Panc1 (cell line): ENCODE data around the gene NQO1. TPM values are rescaled to one million over a fixed set of nuclear protein-coding genes. Genes with fewer than 3 reads are reported as not detected.
"Not testable (repeated sequence)": the region's sequence is repeated elsewhere in the genome, so short reads cannot be mapped to it uniquely, and the experiment has no call there.

ENCODE experiments used
- ATAC-seq: fragments of 200-7000 bp; cut with Tn5 transposase; 2 replicates; pipeline ENCODE4 v1.9.1; 2020; ENCODE audit warnings: mild to moderate bottlenecking, moderate library complexity
- BruUV-seq: library from RNA; stranded (reverse); fragments of 400-500 nt; replicated peaks from 2 replicates; lab custom pipeline; 2021; lab: Mats Ljungman, UMichigan
- CTCF ChIA-PET: fragments of 300-600 bp; sonication (Branson Sonifier 250); formaldehyde crosslinking; loops from one replicate; lab custom pipeline; 2022; ENCODE audit warnings: antibody characterized with exemption; lab: Charles Lee
- POLR2A ChIA-PET: fragments of 300-600 bp; sonication (Branson Sonifier 250); formaldehyde crosslinking; loops from one replicate; lab custom pipeline; 2022; ENCODE audit warnings: antibody characterized with exemption; lab: Charles Lee
- DNase-seq: peaks from one replicate; pipeline ENCODE4 v3.0.0-alpha.2; 2010; ENCODE audit warnings: low read depth, low spot score
- H3K27ac ChIP-seq: 2 replicates; pipeline ENCODE4 v1.5.1; 2011; ENCODE audit warnings: mild to moderate bottlenecking, low read length, inconsistent platforms
- H3K27me3 ChIP-seq: fragments of 200-500 bp; sonication (Bioruptor generic); 2 replicates; pipeline ENCODE4 v1.6.0; 2014; ENCODE audit warnings: low read length, inconsistent platforms; ENCODE audit not compliant: control insufficient read depth, insufficient read depth
- H3K36me3 ChIP-seq: fragments of 200-500 bp; sonication (Bioruptor generic); 2 replicates; pipeline ENCODE4 v1.5.1; 2014; ENCODE audit warnings: inconsistent platforms, mild to moderate bottlenecking, low read length, moderate library complexity; ENCODE audit not compliant: control insufficient read depth, insufficient read depth
- H3K4me1 ChIP-seq: 2 replicates; pipeline ENCODE4 v1.5.1; 2011; ENCODE audit warnings: inconsistent platforms, mild to moderate bottlenecking, low read length, moderate library complexity; ENCODE audit not compliant: control insufficient read depth, insufficient read depth
- H3K4me3 ChIP-seq, 2 experiments: 2 replicates each; pipeline ENCODE4 v1.5.1; 2011 to 2012; ENCODE audit warnings: low read depth in 2 of 2, low read length in 2 of 2, mild to moderate bottlenecking in 2 of 2, inconsistent platforms in 1 of 2, moderate library complexity in 1 of 2
- H3K9me3 ChIP-seq: fragments of 200-500 bp; sonication (Bioruptor generic); 2 replicates; pipeline ENCODE4 v1.5.1; 2014; ENCODE audit warnings: low read depth, mild to moderate bottlenecking, inconsistent platforms, low read length, moderate library complexity; ENCODE audit not compliant: control insufficient read depth, insufficient read depth
- CTCF ChIP-seq: fragments of 450-650 bp; IDR thresholded peaks from 2 replicates; pipeline ENCODE4 v1.5.1; 2017; ENCODE audit warnings: mild to moderate bottlenecking
- POLR2AphosphoS5 ChIP-seq: IDR thresholded peaks from 2 replicates; pipeline ENCODE4 v1.6.1; 2012; ENCODE audit warnings: mild to moderate bottlenecking, low read depth, low read length, moderate library complexity
- REST ChIP-seq, 2 experiments: IDR thresholded peaks; 2 replicates each; pipeline ENCODE4 v1.6.1; 2011 to 2012; ENCODE audit warnings: low read depth in 2 of 2, control low read depth in 1 of 2, low read length in 1 of 2, mild to moderate bottlenecking in 1 of 2, moderate library complexity in 1 of 2; ENCODE audit not compliant: insufficient read depth in 1 of 2
- SIN3A ChIP-seq: IDR thresholded peaks from 2 replicates; pipeline ENCODE4 v1.6.1; 2012; ENCODE audit warnings: low read depth, mild to moderate bottlenecking, low read length, moderate library complexity, borderline replicate concordance; ENCODE audit not compliant: insufficient read depth
- TCF7L2 ChIP-seq: IDR thresholded peaks from 2 replicates; pipeline ENCODE4 v1.6.1; 2011; ENCODE audit warnings: mild to moderate bottlenecking, low read depth, low read length, inconsistent platforms
- in situ Hi-C: cut with HindIII; loops from 2 replicates; pipeline ENCODE4 v1.10.0; 2016; ENCODE audit warnings: low sequenced_read_pairs, low pct_unique_long_range_greater_than_20kb
- intact Hi-C: fragments of 100-400 bp; cut with micrococcal nuclease; formaldehyde crosslinking; loops from one replicate; pipeline ENCODE4 v1.10.0; 2022; ENCODE audit not compliant: unreplicated experiment
- total RNA-seq: library from RNA; stranded (reverse); gene quantifications from one replicate; pipeline ENCODE4 v1.2.1, GENCODE V29; 2021; ENCODE audit not compliant: unreplicated experiment

The NQO1 gene
- total RNA-seq, 1 experiment from 2014 or later = 147 TPM

- Histone ChIP-seq H3K36me3 (no peaks in the 10 kb centered on the region), H3K9me3 (no peaks in the 10 kb centered on the region), H3K27me3 (no peaks in the 10 kb centered on the region), H3K4me1 (no peaks in the 10 kb centered on the region), H3K4me3 (no peak overlapping the region), H3K27ac (no peak overlapping the region)
- intact Hi-C loops = no loop called here
- TF ChIP-seq CTCF (no peak), SIN3A (no peak), TCF7L2 (no peak), POLR2AphosphoS5 (no peak), REST (IDR thresholded peaks at IDR 0.05; ENCODE audit: insufficient read depth in 1 of 2, low read depth in 2 of 2, low read length in 1 of 2) (no peak)
- no TSS peak for BruUV-seq
- in situ Hi-C loops = no loop called here
- DNase-seq (no peak), ATAC-seq (no peak)
- POLR2A ChIA-PET = no interaction called here
- CTCF ChIA-PET = no interaction called here
These were observed 5.7 kb upstream of the NQO1 start for GRCh38 chr16:69732101-69732500.

- H3K4me3 ChIP-seq, in situ Hi-C loops, POLR2A ChIA-PET, intact Hi-C loops, H3K4me1 ChIP-seq, DNase-seq, H3K27me3 ChIP-seq, BruUV-seq, ATAC-seq, H3K27ac ChIP-seq, H3K36me3 ChIP-seq, CTCF ChIA-PET, H3K9me3 ChIP-seq: not testable (repeated sequence)
These were observed 4.9 kb upstream of the NQO1 start for GRCh38 chr16:69731280-69731679.

GRCh38 chr16:69729030-69729429 lies 2.7 kb upstream of the NQO1 start:
- BruUV-seq, H3K27ac ChIP-seq, ATAC-seq, H3K36me3 ChIP-seq, intact Hi-C loops, in situ Hi-C loops, H3K27me3 ChIP-seq, DNase-seq, POLR2A ChIA-PET, H3K4me1 ChIP-seq, H3K4me3 ChIP-seq, H3K9me3 ChIP-seq: not testable (repeated sequence)
- CTCF ChIA-PET = interaction anchor here (0.6 kb wide), 1 partner anchor 11 kb away, joined by 8 read pairs; no protein-coding TSS in a partner anchor
